ACHN (cell line): ENCODE measurements around the gene MIDN.

Experiments
- DNase-seq: peaks from one replicate; pipeline ENCODE4 v3.0.0-alpha.2; 2015
- in situ Hi-C: cut with HindIII; loops from 2 replicates; pipeline ENCODE4 v1.10.0; 2017; ENCODE audit warnings: low sequenced_read_pairs, low pct_ligation_motif_present, low pct_unique_long_range_greater_than_20kb

The MIDN gene

GRCh38 chr19:1264801-1265614 lies 16.6 kb downstream of the MIDN start:
- DNase-seq, result peak; percentile 93

GRCh38 chr19:1265615-1266128 lies 17.3 kb downstream of the MIDN start:
- peak; percentile 62 for DNase-seq
- in situ Hi-C loops, result no loop called here

More at GRCh38 chr19:1264801-1265614, 16.6 kb downstream of the MIDN start:
- in situ Hi-C loops, result no loop called here

- in situ Hi-C loops, result no loop called here
- DNase-seq, result peak; percentile 84
Observed at GRCh38 chr19:1266129-1266915, 17.9 kb downstream of the MIDN start.

GRCh38 chr19:1266916-1267476 lies 18.6 kb downstream of the MIDN start:
- in situ Hi-C loops, result no loop called here
- peak; percentile 52 for DNase-seq

GRCh38 chr19:1267477-1268225 lies 19.3 kb downstream of the MIDN start:
- in situ Hi-C loops, result no loop called here
- no peak for DNase-seq

- in situ Hi-C loops, result no loop called here
- DNase-seq, result no peak
Observed at GRCh38 chr19:1268226-1269064, 20.1 kb downstream of the MIDN start.

- DNase-seq, result peak; percentile 96
- in situ Hi-C loops, result no loop called here
Observed at GRCh38 chr19:1269065-1269477, 20.7 kb downstream of the MIDN start, which contains the start of gene CIRBP. TSS of gene CIRBP (plus strand) at chr19:1269332. CDS start at chr19:1270934, 1,602 bp downstream.

- in situ Hi-C loops, result no loop called here
- peak; percentile 81 for DNase-seq
Observed at GRCh38 chr19:1269478-1270212, 21.3 kb downstream of the MIDN start.

- DNase-seq, result no peak
- in situ Hi-C loops, result no loop called here
Observed at GRCh38 chr19:1270213-1270853, 21.9 kb downstream of the MIDN start.

- no peak for DNase-seq
- in situ Hi-C loops, result no loop called here
Observed at GRCh38 chr19:1270854-1271527, 22.6 kb downstream of the MIDN start.

- in situ Hi-C loops, result no loop called here
Observed at GRCh38 chr19:1271528-1272422, 23.4 kb downstream of the MIDN start.

GRCh38 chr19:1272423-1273262 lies 24.3 kb downstream of the MIDN start:
- in situ Hi-C loops, result no loop called here
- no peak for DNase-seq

More at GRCh38 chr19:1271528-1272422, 23.4 kb downstream of the MIDN start:
- DNase-seq, result no peak

- in situ Hi-C loops, result no loop called here
- no peak for DNase-seq
Observed at GRCh38 chr19:1273263-1274041, 25.1 kb downstream of the MIDN start.
